Smooth muscle cell (in vitro differentiated cells): ENCODE results near the gene HAND2. TPM values are rescaled to one million over a fixed set of nuclear protein-coding genes. Genes with fewer than 3 reads are reported as not detected.
A peak's percentile ranks its signal among the peaks of the same experiment; 100 is the strongest.

Source experiments
- DNase-seq: peaks from one replicate; lab custom pipeline; 2025; ENCODE audit not compliant: unreplicated experiment; lab: John Stamatoyannopoulos, UW
- H2AFZ ChIP-seq: fragments of 200-600 bp; sonication (generic); 2 replicates; pipeline ENCODE4 v1.6.0; 2016; ENCODE audit warnings: antibody characterized with exemption, low read depth, mild to moderate bottlenecking
- H3F3A ChIP-seq: fragments of 200-600 bp; sonication (generic); 2 replicates; pipeline ENCODE4 v1.6.0; 2017; ENCODE audit warnings: antibody characterized with exemption, low read depth
- H3K27ac ChIP-seq: fragments of 200-600 bp; sonication (generic); 2 replicates; pipeline ENCODE4 v1.5.1; 2016; ENCODE audit warnings: low read depth, mild to moderate bottlenecking
- H3K27me3 ChIP-seq: fragments of 200-600 bp; sonication (generic); 2 replicates; pipeline ENCODE4 v1.6.1; 2016; ENCODE audit warnings: low read depth, mild to moderate bottlenecking
- H3K36me3 ChIP-seq: fragments of 200-600 bp; sonication (generic); 2 replicates; pipeline ENCODE4 v1.5.1; 2016; ENCODE audit warnings: low read depth
- H3K4me1 ChIP-seq: fragments of 200-600 bp; sonication (generic); 2 replicates; pipeline ENCODE4 v1.5.1; 2016; ENCODE audit warnings: low read depth
- H3K4me2 ChIP-seq: fragments of 200-600 bp; sonication (generic); 2 replicates; pipeline ENCODE4 v1.6.0; 2016; ENCODE audit warnings: mild to moderate bottlenecking
- H3K4me3 ChIP-seq: fragments of 200-600 bp; sonication (generic); 2 replicates; pipeline ENCODE4 v1.5.1; 2016; ENCODE audit warnings: mild to moderate bottlenecking
- H3K79me2 ChIP-seq: fragments of 200-600 bp; sonication (generic); 2 replicates; pipeline ENCODE4 v1.6.0; 2016; ENCODE audit warnings: low read depth, mild to moderate bottlenecking
- H3K9ac ChIP-seq: fragments of 200-600 bp; sonication (generic); 2 replicates; pipeline ENCODE4 v1.6.0; 2016; ENCODE audit warnings: low read depth
- H3K9me3 ChIP-seq: fragments of 200-600 bp; sonication (generic); replicated peaks from 2 replicates; pipeline ENCODE4 v1.5.1; 2016; ENCODE audit warnings: low read depth
- H4K20me1 ChIP-seq: fragments of 200-600 bp; sonication (generic); 2 replicates; pipeline ENCODE4 v1.6.0; 2016; ENCODE audit warnings: low read depth
- WGBS: methylation state at CpG from one replicate; pipeline ENCODE4 v1.1.7; 2016; ENCODE audit warnings: low lambda C conversion rate; 5-methylcytosine and 5-hydroxymethylcytosine counted together
- polyA plus RNA-seq: library from polyadenylated mRNA; unstranded; fragments of >200 nt; fragmentation: Nextera tagmentation; extraction: Ambion mirVana; gene quantifications from 2 replicates; pipeline ENCODE4 v1.2.1, GENCODE V29; 2016
- total RNA-seq: library from RNA; depleted of rRNA; stranded (reverse); fragments of >200 nt; gene quantifications from 2 replicates; pipeline ENCODE4 v1.2.3, GENCODE V29; 2014
- TF ChIP-seq, protein P1 (sequence below): fragments of 200-600 bp; sonication (generic); IDR thresholded peaks from 2 replicates; pipeline ENCODE4 v1.5.1; 2017; ENCODE audit warnings: borderline replicate concordance, mild to moderate bottlenecking, antibody characterized with exemption; ENCODE audit not compliant: insufficient read depth, poor library complexity, severe bottlenecking

HAND2 gene
- total and polyA plus RNA-seq, 2 experiments from 2014 or later: 265 to 324 TPM

DNA sequence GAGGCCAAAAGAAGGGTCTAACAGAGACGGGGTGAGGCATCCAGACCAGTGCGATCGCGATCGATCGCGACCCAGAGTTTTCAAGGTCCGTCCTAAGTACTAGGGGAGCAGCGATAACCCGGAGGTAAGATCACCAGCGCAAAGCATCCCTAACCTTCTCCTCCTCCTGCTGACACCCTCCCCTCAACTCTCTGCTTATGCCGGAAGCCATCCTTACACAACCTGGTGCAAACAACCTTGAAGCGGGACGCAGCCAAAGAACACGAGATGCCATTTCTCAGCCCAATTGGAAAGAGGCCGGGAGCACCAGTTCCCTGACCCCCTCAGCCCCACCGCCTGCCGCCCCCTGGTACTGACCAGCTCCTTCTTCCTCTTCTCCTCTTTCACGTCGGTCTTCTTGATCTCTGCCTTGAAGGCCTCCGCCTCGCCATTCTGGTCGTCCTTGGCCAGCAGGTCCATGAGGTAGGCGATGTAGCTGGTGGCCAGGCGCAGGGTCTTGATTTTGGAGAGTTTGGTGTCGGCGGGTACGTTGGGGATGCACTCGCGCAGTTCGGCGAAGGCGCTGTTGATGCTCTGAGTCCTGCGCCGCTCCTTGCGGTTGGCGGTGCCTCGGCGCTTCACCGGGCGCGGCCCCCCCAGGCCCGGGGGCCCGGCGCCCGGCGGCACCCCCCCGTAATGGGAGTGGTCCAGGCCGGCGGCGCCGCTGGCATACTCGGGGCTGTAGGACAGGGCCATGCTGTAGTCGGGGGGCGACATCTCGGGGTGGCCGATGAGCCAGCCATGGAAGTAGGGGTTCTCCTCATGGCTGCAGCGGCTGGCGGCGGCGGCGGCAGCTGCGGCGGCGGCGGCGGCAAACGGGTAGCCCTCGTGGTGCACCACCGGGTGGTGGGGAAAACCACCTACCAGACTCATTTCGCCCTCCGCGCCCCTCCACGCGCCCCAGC lies 1.4 kb downstream of the HAND2 start:
- H3F3A ChIP-seq: peaks cover 16% of the 10 kb centered on the region
- no peak for DNase-seq
- H3K4me1 ChIP-seq: no peaks in the 10 kb centered on the region
- H3K9ac ChIP-seq: peak overlapping the region; percentile 88
- H3K27me3 ChIP-seq: no peaks in the 10 kb centered on the region
- peak overlapping the region; percentile 97 for H3K27ac ChIP-seq
- H2AFZ ChIP-seq: no peak overlapping the region
- peak overlapping the region; percentile 87 for H3K4me2 ChIP-seq
- no peaks in the 10 kb centered on the region for H3K36me3 ChIP-seq
- peaks cover 47% of the 10 kb centered on the region for H4K20me1 ChIP-seq
- peaks cover 93% of the 10 kb centered on the region for H3K79me2 ChIP-seq
- H3K9me3 ChIP-seq: no peaks in the 10 kb centered on the region
- 1% methylated on average over 54 of the region's 75 CpGs for WGBS
- peak overlapping the region; percentile 93 for H3K4me3 ChIP-seq
- TF ChIP-seq, protein P1, sequence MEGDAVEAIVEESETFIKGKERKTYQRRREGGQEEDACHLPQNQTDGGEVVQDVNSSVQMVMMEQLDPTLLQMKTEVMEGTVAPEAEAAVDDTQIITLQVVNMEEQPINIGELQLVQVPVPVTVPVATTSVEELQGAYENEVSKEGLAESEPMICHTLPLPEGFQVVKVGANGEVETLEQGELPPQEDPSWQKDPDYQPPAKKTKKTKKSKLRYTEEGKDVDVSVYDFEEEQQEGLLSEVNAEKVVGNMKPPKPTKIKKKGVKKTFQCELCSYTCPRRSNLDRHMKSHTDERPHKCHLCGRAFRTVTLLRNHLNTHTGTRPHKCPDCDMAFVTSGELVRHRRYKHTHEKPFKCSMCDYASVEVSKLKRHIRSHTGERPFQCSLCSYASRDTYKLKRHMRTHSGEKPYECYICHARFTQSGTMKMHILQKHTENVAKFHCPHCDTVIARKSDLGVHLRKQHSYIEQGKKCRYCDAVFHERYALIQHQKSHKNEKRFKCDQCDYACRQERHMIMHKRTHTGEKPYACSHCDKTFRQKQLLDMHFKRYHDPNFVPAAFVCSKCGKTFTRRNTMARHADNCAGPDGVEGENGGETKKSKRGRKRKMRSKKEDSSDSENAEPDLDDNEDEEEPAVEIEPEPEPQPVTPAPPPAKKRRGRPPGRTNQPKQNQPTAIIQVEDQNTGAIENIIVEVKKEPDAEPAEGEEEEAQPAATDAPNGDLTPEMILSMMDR: no peak

- Histone ChIP-seq H3K79me2 (peaks cover 80% of the 10 kb centered on the region), H3K27me3 (no peaks in the 10 kb centered on the region), H3K4me1 (no peaks in the 10 kb centered on the region), H4K20me1 (peaks cover 47% of the 10 kb centered on the region), H3K9me3 (no peaks in the 10 kb centered on the region), H3K4me2 (peak overlapping the region; percentile 87), H3K9ac (peak overlapping the region; percentile 88), H3K27ac (peak overlapping the region; percentile 97), H2AFZ (no peak overlapping the region), H3K36me3 (no peaks in the 10 kb centered on the region), H3F3A (peaks cover 20% of the 10 kb centered on the region), H3K4me3 (peak overlapping the region; percentile 93)
- no peak for DNase-seq
- whole genome bisulfite sequencing: 3% methylated on average over 41 of the region's 42 CpGs
- TF ChIP-seq, protein P1: no peak
These were observed 2.7 kb downstream of the HAND2 start for GRCh38 chr4:173527103-173527891.

DNA sequence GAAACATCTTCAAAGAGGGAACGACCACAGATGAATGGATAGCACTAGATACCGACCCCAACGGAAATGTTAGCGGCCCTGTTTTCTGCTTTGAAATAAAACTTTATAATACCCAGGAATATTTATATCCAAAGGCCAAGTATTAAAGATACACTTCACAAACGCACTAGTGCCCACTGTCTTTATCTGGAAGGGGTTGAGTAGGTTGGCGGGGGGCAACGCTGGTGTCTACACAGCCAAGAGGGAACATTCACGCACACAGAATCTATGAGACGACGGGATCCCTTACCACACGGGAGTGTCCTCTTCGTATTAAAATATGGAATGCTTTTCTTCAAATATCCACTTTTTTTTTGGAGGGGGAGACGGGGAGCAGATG lies 3.3 kb downstream of the HAND2 start:
- no peaks in the 10 kb centered on the region for H3K27me3 ChIP-seq
- peaks cover 21% of the 10 kb centered on the region for H3F3A ChIP-seq
- H3K27ac ChIP-seq: peak overlapping the region; percentile 97
- peak overlapping the region; percentile 93 for H3K4me3 ChIP-seq
- H4K20me1 ChIP-seq: peaks cover 47% of the 10 kb centered on the region
- H3K9me3 ChIP-seq: no peaks in the 10 kb centered on the region
- no peak overlapping the region for H2AFZ ChIP-seq
- TF ChIP-seq, protein P1: no peak
- H3K4me2 ChIP-seq: peak overlapping the region; percentile 87
- DNase-seq: no peak
- H3K36me3 ChIP-seq: no peaks in the 10 kb centered on the region
- peaks cover 74% of the 10 kb centered on the region for H3K79me2 ChIP-seq
- H3K4me1 ChIP-seq: peaks cover 3% of the 10 kb centered on the region
- 1% methylated on average over 13 of the region's 13 CpGs for WGBS
- peak overlapping the region; percentile 88 for H3K9ac ChIP-seq
